HepG2 (cell line): ENCODE data around the gene MRO. TPM values are rescaled to one million over a fixed set of nuclear protein-coding genes. Genes with fewer than 3 reads are reported as not detected.

Source experiments
- THYN1 ChIP-seq: sonication (generic); formaldehyde crosslinking; IDR thresholded peaks from 2 replicates; pipeline ENCODE4 v1.8.1; 2023; ENCODE audit warnings: low read depth, mild to moderate bottlenecking, moderate library complexity, missing genetic modification reagents, borderline replicate concordance
- ZNF318 ChIP-seq: sonication (generic); formaldehyde crosslinking; IDR thresholded peaks from 2 replicates; pipeline ENCODE4 v1.4.0; 2020; ENCODE audit warnings: mild to moderate bottlenecking, missing genetic modification reagents
- polyA plus RNA-seq, 8 experiments: library from polyadenylated mRNA; depleted of rRNA in 3 of 8; stranded (reverse) in 7 of 8; unstranded in 1 of 8; fragments of >200 nt; fragmentation: Illumina TruSeq in 4 of 8; extraction: Trizol in 4 of 8; gene quantifications; 2 replicates each; pipeline versions ENCODE4 v1.2.1 to v1.2.3, GENCODE V29; 2011 to 2016; ENCODE audit warnings: low read depth in 4 of 8, missing spikeins in 1 of 8, mixed read lengths in 1 of 8; ENCODE audit not compliant: insufficient read depth in 1 of 8
- total RNA-seq, 5 experiments: library from RNA; depleted of rRNA; stranded (reverse); fragments of >200 nt; fragmentation: Illumina TruSeq; extraction: Trizol; gene quantifications; 2 replicates each; pipeline ENCODE4 v1.2.3, GENCODE V29; 2016; ENCODE audit warnings: low read depth in 1 of 5
- TF ChIP-seq, protein P1 (sequence below): sonication (generic); formaldehyde crosslinking; IDR thresholded peaks from 2 replicates; pipeline ENCODE4 v1.5.0; 2020; ENCODE audit warnings: mild to moderate bottlenecking, missing genetic modification reagents, borderline replicate concordance

The MRO gene
- total and polyA plus RNA-seq, 2 of the 13 experiments (the other 11 are each of a cell fraction or from before 2014, with no cell fraction given), result not detected

GRCh38 chr18:50844554-50844953, 24.7 kb upstream of the MRO start (continued):
- TF ChIP-seq, protein P1, sequence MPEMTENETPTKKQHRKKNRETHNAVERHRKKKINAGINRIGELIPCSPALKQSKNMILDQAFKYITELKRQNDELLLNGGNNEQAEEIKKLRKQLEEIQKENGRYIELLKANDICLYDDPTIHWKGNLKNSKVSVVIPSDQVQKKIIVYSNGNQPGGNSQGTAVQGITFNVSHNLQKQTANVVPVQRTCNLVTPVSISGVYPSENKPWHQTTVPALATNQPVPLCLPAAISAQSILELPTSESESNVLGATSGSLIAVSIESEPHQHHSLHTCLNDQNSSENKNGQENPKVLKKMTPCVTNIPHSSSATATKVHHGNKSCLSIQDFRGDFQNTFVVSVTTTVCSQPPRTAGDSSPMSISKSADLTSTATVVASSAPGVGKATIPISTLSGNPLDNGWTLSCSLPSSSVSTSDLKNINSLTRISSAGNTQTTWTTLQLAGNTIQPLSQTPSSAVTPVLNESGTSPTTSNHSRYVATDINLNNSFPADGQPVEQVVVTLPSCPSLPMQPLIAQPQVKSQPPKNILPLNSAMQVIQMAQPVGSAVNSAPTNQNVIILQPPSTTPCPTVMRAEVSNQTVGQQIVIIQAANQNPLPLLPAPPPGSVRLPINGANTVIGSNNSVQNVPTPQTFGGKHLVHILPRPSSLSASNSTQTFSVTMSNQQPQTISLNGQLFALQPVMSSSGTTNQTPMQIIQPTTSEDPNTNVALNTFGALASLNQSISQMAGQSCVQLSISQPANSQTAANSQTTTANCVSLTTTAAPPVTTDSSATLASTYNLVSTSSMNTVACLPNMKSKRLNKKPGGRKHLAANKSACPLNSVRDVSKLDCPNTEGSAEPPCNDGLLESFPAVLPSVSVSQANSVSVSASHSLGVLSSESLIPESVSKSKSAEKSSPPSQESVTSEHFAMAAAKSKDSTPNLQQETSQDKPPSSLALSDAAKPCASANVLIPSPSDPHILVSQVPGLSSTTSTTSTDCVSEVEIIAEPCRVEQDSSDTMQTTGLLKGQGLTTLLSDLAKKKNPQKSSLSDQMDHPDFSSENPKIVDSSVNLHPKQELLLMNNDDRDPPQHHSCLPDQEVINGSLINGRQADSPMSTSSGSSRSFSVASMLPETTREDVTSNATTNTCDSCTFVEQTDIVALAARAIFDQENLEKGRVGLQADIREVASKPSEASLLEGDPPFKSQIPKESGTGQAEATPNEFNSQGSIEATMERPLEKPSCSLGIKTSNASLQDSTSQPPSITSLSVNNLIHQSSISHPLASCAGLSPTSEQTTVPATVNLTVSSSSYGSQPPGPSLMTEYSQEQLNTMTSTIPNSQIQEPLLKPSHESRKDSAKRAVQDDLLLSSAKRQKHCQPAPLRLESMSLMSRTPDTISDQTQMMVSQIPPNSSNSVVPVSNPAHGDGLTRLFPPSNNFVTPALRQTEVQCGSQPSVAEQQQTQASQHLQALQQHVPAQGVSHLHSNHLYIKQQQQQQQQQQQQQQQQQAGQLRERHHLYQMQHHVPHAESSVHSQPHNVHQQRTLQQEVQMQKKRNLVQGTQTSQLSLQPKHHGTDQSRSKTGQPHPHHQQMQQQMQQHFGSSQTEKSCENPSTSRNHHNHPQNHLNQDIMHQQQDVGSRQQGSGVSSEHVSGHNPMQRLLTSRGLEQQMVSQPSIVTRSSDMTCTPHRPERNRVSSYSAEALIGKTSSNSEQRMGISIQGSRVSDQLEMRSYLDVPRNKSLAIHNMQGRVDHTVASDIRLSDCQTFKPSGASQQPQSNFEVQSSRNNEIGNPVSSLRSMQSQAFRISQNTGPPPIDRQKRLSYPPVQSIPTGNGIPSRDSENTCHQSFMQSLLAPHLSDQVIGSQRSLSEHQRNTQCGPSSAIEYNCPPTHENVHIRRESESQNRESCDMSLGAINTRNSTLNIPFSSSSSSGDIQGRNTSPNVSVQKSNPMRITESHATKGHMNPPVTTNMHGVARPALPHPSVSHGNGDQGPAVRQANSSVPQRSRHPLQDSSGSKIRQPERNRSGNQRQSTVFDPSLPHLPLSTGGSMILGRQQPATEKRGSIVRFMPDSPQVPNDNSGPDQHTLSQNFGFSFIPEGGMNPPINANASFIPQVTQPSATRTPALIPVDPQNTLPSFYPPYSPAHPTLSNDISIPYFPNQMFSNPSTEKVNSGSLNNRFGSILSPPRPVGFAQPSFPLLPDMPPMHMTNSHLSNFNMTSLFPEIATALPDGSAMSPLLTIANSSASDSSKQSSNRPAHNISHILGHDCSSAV (CRISPR knock-in tag), result no peak
- no peak for TF ChIP-seq THYN1
- TF ChIP-seq ZNF318 (CRISPR knock-in tag), result no peak
